Glutamatergic neuron (in vitro differentiated cells): ENCODE data around the gene KIF12. TPM values are rescaled to one million over a fixed set of nuclear protein-coding genes. Genes with fewer than 3 reads are reported as not detected.

Experiments
- DNase-seq: peaks from one replicate; pipeline ENCODE4 v3.0.0; 2022
- H3K27ac Mint-ChIP-seq: one replicate; pipeline ENCODE4 v1.8.0; 2020; ENCODE audit warnings: mild to moderate bottlenecking, mixed read lengths, inconsistent platforms; ENCODE audit not compliant: unreplicated experiment
- H3K27me3 Mint-ChIP-seq: one replicate; pipeline ENCODE4 v1.8.0; 2020; ENCODE audit warnings: mild to moderate bottlenecking, moderate library complexity, mixed read lengths, inconsistent platforms; ENCODE audit not compliant: unreplicated experiment
- H3K36me3 Mint-ChIP-seq: one replicate; pipeline ENCODE4 v1.8.0; 2020; ENCODE audit warnings: mild to moderate bottlenecking, mixed read lengths, inconsistent platforms; ENCODE audit not compliant: unreplicated experiment
- H3K4me1 Mint-ChIP-seq: one replicate; pipeline ENCODE4 v1.8.0; 2020; ENCODE audit warnings: mild to moderate bottlenecking, low read depth, mixed read lengths, inconsistent platforms; ENCODE audit not compliant: unreplicated experiment
- H3K4me3 Mint-ChIP-seq: one replicate; pipeline ENCODE4 v1.8.0; 2020; ENCODE audit warnings: mild to moderate bottlenecking, mixed read lengths, inconsistent platforms; ENCODE audit not compliant: unreplicated experiment
- H3K9me3 Mint-ChIP-seq: one replicate; pipeline ENCODE4 v1.8.0; 2020; ENCODE audit warnings: mild to moderate bottlenecking, moderate library complexity, mixed read lengths, inconsistent platforms; ENCODE audit not compliant: unreplicated experiment
- CTCF ChIP-seq: fragments of 200-600 bp; sonication (generic); IDR thresholded peaks from one replicate; pipeline ENCODE4 v1.5.0; 2021; ENCODE audit not compliant: partially characterized antibody, unreplicated experiment
- total RNA-seq: library from RNA; stranded (reverse); fragmentation: NEBNext Ultra II Directional; extraction: Animal tissue kit (Norgen Biotek cat#: 25700); gene quantifications from one replicate; pipeline ENCODE4 v1.2.1, GENCODE V29; 2021; ENCODE audit not compliant: unreplicated experiment

Gene KIF12
- total RNA-seq, 1 donor from 2014 or later: 0.93 TPM

DNA sequence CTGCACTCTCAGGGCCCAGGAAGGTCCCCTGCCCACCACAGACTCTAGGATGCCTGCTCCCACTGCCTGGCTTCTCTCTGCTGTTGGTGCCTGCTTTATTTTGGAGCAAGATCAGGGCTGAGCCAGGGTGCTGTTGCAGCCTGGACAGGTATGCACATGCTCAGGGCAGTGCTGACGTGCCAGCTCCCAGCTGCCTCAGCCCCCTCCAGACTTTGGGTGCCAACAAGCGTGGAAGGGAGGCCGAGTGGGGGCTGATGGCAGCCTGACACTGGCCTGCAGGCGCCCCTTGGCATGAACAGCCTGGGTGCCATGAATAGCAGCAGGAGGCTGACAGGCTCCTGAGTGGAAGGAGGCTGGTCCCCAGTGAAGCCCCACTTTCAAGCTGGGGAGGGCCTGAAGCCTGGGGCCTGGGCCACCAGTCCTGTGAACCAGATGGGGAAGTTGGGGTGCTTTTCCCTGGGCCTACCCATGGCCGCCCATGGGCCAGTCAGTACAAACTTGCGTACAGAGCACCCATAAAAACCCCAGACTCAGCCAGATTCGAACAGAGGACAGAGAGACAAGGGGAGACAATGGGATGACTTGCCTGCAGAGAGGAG, 27.8 kb downstream of the KIF12 start:
- TF ChIP-seq CTCF: no peak
- no peaks in the 10 kb centered on the region for H3K4me1 Mint-ChIP-seq
- H3K9me3 Mint-ChIP-seq: peaks cover 1% of the 10 kb centered on the region
- H3K27ac Mint-ChIP-seq: no peak overlapping the region
- DNase-seq: no peak
- no peak overlapping the region for H3K4me3 Mint-ChIP-seq
- no peaks in the 10 kb centered on the region for H3K36me3 Mint-ChIP-seq
- peaks cover 4% of the 10 kb centered on the region for H3K27me3 Mint-ChIP-seq

- Mint-ChIP-seq H3K4me3 (no peak overlapping the region), H3K9me3 (peaks cover 1% of the 10 kb centered on the region), H3K27ac (no peak overlapping the region), H3K27me3 (no peaks in the 10 kb centered on the region), H3K4me1 (no peaks in the 10 kb centered on the region), H3K36me3 (no peaks in the 10 kb centered on the region)
- no peak for DNase-seq
- no peak for TF ChIP-seq CTCF
These were observed 28.6 kb downstream of the KIF12 start for GRCh38 chr9:114070188-114071103.

DNA sequence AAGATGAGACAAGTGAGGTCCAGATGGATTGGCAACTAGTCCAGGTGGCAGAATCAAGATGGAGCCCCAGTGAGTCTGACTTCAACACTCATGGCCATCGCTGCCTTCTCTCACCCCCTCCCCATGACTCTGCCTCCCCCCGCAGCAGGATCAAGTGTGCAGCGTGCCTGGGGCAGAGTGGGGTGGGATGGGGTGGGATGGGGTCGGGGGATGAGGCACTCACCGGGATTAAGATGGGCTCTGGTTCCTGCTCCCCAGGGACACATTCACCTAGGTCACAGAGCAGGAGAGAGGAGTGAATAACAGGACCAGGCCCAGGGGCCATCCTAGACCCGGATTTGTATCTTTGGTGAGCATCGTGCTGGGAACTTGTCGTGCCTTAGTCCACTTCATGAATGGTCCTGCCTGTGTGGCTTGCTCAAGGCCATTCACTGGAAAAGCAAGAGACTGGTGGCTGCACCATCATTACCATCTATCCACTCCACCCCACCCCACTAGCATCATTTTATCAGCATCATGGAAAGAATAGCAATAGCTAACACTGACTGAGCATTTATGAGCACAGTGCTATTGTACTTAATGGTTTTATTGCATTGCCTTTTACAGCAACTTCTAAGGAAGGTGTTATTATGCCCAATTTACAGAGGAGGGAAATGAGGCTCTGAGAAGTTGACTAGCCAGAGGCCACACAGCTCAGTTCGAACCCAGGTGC, 29.5 kb downstream of the KIF12 start:
- Mint-ChIP-seq H3K36me3 (no peaks in the 10 kb centered on the region), H3K4me1 (no peaks in the 10 kb centered on the region), H3K4me3 (no peak overlapping the region), H3K27ac (no peak overlapping the region), H3K9me3 (peaks cover 1% of the 10 kb centered on the region), H3K27me3 (no peaks in the 10 kb centered on the region)
- DNase-seq: no peak
- no peak for TF ChIP-seq CTCF

GRCh38 chr9:114065304-114065703, 33.8 kb downstream of the KIF12 start:
- TF ChIP-seq CTCF: no peak
- Mint-ChIP-seq H3K36me3 (peaks cover 5% of the 10 kb centered on the region), H3K27me3 (no peaks in the 10 kb centered on the region), H3K4me1 (no peaks in the 10 kb centered on the region), H3K4me3 (no peak overlapping the region), H3K9me3 (peaks cover 5% of the 10 kb centered on the region), H3K27ac (no peak overlapping the region)
- no peak for DNase-seq
